Kidney epithelial cell (primary cell): Measurements from ENCODE around the gene FABP2. TPM values are rescaled to one million over a fixed set of nuclear protein-coding genes. Genes with fewer than 3 reads are reported as not detected.
"Not testable (repeated sequence)": the region's sequence is repeated elsewhere in the genome, so short reads cannot be mapped to it uniquely, and the experiment has no call there.

Experiments used
- DNase-seq: peaks from one replicate; pipeline ENCODE4 v3.0.0-alpha.2; 2010; ENCODE audit warnings: low read depth
- H3K27me3 ChIP-seq: 2 replicates; pipeline ENCODE4 v1.6.0; 2011; ENCODE audit warnings: low read length; ENCODE audit not compliant: control insufficient read depth, insufficient read depth
- H3K36me3 ChIP-seq: 2 replicates; pipeline ENCODE4 v1.5.1; 2011; ENCODE audit warnings: low read length; ENCODE audit not compliant: control insufficient read depth, insufficient read depth
- H3K4me3 ChIP-seq: 2 replicates; pipeline ENCODE4 v1.5.1; 2011; ENCODE audit warnings: low read depth, mild to moderate bottlenecking, control low read depth, low read length
- total RNA-seq: library from RNA; depleted of rRNA; stranded (reverse); fragments of >200 nt; gene quantifications from 2 replicates; pipeline ENCODE4 v1.2.3, GENCODE V29; 2015
- TF ChIP-seq, protein P1 (sequence below): IDR thresholded peaks from 2 replicates; pipeline ENCODE4 v1.5.1; 2011; ENCODE audit warnings: mild to moderate bottlenecking, moderate library complexity, low read length, control low read depth, inconsistent platforms; ENCODE audit not compliant: insufficient read depth, poor library complexity, severe bottlenecking

Gene FABP2
- total RNA-seq = not detected in 2 replicates

DNA sequence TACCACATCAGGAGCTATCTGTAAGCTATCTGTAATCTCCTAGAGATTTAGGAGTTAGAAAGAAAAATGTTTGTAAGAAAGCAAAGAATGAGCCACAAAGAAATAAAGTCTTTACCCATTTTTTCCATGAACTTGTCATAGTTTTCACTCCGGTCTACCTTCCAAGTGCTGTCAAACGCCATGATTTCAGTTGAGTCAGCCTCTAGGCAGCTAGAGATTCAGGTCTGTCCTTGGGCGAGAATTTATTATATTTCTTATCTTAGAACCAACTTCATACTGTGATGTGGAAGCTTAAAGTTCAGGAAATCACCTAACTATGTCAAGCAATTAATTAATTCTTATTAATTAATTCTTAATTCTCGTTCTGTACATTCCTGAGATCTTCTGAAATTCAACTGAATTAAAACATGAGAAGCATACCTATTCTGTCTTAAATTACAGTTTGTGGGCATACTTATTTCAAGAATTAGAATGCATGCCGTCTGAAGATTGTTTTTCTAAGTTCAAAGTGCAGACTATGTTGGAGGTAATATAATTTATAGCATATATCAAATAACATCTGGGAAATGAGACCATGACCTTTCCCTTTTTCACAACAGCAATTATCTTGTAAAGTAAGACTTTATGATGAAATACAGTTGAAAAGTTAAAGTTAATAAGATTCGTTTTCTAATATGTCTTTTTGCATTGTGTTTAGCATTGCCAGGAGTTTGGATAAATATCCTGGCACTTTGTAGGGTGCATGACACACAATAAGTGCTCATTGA lies at the start of gene FABP2:
FABP2 (minus strand) TSS at position 218 of the 767 bp plus-strand sequence; CDS start at position 182, 36 bp downstream.
- no peaks in the 10 kb centered on the region for H3K36me3 ChIP-seq
- no peaks in the 10 kb centered on the region for H3K27me3 ChIP-seq
- DNase-seq = no peak
- H3K4me3 ChIP-seq = no peak within 1 kb of the TSS
- TF ChIP-seq, protein P1, sequence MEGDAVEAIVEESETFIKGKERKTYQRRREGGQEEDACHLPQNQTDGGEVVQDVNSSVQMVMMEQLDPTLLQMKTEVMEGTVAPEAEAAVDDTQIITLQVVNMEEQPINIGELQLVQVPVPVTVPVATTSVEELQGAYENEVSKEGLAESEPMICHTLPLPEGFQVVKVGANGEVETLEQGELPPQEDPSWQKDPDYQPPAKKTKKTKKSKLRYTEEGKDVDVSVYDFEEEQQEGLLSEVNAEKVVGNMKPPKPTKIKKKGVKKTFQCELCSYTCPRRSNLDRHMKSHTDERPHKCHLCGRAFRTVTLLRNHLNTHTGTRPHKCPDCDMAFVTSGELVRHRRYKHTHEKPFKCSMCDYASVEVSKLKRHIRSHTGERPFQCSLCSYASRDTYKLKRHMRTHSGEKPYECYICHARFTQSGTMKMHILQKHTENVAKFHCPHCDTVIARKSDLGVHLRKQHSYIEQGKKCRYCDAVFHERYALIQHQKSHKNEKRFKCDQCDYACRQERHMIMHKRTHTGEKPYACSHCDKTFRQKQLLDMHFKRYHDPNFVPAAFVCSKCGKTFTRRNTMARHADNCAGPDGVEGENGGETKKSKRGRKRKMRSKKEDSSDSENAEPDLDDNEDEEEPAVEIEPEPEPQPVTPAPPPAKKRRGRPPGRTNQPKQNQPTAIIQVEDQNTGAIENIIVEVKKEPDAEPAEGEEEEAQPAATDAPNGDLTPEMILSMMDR = no peak

DNA sequence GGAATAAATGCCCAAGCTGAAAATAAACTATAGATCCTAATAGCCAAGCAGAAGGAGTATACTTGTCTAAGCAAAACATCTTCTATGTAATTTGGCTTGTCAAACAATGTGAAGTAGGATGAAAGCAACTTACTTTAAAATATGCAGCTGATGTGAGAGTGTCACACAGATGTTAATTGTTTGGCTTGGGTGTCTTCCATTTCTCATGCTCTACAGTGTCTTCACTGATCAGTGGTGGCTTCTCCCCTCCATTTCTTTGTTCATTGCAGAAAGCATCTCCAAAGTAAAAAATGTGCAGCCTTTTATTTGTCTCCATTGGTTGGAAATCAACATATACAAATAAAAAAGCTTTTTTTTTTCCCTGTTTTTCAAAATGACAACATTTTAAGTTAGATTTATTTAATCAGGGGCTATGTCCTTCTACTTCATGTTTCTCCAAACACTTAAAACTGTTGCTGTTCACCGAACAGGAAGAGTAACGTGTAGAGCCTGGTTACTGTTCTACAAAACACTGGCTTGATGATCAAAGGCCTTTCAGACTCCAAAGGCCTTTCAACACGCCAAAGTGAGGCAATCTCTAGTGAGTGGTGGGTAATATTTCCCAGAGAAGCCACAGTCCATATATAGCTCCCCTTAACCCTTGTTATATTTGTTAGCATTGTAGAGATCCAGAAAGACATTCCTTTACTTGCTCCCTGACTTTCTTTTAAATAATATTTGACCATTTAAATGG lies 49.2 kb upstream of the FABP2 start:
- not testable (repeated sequence) for H3K27me3 ChIP-seq, H3K36me3 ChIP-seq, H3K4me3 ChIP-seq, DNase-seq

DNA sequence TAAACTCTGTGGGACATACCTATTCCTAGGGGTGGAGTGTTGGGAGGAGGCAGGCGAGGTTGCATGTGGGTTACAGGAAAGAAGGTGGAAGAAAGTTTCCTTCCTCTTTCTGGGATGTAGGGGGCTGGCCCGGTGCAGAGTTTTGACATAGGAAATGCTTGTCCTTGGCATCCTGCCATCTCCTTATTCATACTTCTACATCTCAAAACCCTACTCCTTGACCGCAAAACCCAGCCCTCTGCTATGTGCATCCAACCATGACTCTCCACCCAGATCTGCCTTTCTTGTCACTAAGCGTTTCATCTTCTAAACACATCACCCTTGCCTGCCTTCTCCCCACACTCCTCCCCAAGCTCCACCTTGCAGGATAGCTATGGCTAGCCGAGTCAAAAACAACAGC lies 48.5 kb upstream of the FABP2 start:
- H3K36me3 ChIP-seq, H3K4me3 ChIP-seq, H3K27me3 ChIP-seq: not testable (repeated sequence)
- peak; percentile 62 for DNase-seq

DNA sequence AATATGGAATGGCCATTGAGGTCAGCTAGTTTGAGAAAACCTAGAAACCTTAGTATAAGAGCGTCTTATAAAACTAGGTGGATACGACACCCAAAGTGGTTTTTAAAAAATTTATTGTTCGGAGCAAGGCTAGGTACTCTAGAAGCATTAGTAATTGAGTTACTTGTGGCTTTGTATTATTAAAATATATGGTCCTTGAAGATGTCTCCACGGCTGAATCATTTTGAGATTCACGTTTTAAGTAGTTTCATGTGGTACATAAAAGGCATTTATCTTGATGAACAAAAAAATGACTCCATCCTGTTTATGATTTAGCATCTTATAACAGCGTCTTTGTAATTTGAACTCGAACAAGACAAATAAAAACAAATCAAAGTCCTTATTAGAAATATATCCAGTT lies 44.9 kb upstream of the FABP2 start:
- not testable (repeated sequence) for DNase-seq, H3K36me3 ChIP-seq, H3K4me3 ChIP-seq, H3K27me3 ChIP-seq

DNA sequence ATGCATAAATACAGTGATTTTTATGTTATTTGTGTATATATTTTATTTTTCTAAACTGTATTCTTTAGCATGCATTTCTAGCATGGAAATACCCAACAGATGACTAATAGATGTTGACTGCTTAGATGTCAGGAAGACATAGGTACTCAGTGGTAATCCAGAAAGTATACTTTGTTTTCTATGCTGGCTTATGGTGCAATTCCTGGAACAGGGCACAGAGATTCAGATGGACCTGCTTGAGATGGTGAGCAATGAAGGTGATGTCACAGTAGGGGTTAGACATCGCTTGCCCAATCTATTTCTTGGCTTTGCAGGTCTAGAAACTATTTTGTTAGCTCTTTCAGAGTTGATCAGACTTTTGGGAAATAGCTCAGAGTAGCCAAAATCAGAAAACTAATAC lies 42.3 kb upstream of the FABP2 start:
- not testable (repeated sequence) for DNase-seq, H3K36me3 ChIP-seq, H3K27me3 ChIP-seq, H3K4me3 ChIP-seq

DNA sequence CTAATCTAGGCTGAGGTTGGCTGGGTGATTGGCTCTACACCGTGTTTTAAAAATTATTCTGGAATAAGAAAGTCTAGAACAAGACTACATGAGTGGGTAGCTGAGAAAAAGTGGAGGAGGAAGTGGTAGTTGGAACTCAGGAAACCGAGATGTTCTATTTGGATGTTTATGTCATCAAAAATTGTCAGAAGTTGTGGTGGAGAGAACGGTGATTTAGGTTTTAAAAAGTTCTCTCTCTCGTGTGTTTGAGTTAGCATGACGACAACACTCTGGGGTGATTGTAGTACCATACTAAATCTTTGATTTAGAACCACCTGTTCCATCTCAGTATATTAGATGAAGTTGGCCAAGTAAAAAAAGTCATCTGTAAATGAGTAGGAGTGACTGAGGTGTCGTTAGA lies 41.4 kb upstream of the FABP2 start:
- H3K27me3 ChIP-seq, H3K36me3 ChIP-seq, DNase-seq, H3K4me3 ChIP-seq: not testable (repeated sequence)

DNA sequence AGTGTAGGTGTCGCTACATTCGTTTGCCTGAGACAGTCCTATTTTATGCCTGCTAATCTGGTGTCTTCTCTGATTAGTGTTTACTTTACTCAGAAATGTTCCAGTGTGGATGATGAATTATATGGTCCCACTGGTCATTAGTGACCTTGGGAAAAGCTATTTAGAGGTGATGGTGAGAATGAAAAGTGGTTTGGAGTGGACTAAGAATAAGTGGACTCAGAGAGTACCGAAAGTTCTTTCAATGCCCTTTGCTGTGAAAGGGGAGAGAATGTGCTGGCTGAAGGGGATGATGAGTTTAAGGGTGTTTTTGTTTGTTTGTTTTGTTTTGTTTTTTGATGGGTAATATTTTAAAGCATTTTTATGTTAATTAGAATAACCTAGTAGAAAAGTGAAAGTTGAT lies 40.5 kb upstream of the FABP2 start:
- DNase-seq, H3K36me3 ChIP-seq, H3K4me3 ChIP-seq, H3K27me3 ChIP-seq: not testable (repeated sequence)

DNA sequence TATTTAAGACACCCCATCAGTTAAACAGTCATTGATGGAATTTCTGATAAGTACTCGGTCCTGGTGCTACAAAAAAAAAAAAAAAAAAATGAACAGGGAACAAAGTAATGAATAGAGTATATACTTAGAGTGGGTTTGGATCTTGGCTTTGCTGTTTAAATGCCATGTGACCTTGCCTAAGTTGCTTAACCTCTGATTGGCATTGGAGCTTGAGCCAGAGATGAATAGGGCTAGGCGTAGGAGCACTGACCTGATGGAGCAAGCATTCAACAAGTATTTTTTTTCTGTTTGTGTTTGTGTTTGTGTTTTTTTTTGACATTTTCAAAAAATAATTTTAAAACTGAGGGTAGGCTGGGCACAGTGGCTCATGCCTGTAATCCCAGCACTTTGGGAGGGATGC lies 37.9 kb upstream of the FABP2 start:
- not testable (repeated sequence) for H3K4me3 ChIP-seq, H3K36me3 ChIP-seq, H3K27me3 ChIP-seq, DNase-seq

DNA sequence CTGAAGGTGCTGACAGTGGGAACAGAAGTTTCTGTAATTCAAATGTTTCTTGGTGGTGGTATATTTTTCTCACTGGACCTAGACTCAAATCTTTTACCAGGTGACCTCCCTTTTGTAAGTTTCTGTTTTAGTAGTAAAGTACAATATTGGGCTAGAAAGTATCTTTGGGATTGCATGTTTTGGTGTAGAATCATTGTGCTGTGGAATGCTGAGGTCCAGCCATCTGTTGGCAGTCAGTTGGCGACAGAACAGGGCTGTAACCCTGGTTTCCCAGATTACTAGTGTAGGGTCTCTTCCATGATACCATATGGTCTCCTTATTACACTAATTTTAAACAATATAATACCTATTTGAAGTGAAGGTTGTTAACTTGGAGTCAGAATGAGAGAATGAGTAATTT lies 34.9 kb upstream of the FABP2 start:
- H3K36me3 ChIP-seq, H3K4me3 ChIP-seq, H3K27me3 ChIP-seq, DNase-seq: not testable (repeated sequence)

DNA sequence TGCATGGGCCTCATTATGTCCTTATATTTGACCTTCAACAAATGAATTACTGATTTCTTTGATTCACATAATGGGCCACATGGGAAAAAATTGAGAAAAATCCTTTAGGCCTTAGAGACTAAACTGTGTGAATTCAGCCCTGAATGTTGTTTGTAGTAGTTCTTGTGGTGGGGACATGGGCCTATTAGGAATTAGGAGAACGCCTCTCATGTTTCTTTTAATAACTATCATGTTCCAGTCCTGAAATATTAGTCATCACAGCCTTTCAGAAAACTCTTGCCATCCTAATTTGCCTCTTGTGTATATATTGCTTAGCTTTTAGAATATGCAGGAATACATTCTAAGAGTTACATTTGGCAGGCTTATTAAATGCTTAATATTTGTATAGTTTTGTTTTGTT lies 34.1 kb upstream of the FABP2 start:
- DNase-seq, H3K27me3 ChIP-seq, H3K4me3 ChIP-seq, H3K36me3 ChIP-seq: not testable (repeated sequence)

DNA sequence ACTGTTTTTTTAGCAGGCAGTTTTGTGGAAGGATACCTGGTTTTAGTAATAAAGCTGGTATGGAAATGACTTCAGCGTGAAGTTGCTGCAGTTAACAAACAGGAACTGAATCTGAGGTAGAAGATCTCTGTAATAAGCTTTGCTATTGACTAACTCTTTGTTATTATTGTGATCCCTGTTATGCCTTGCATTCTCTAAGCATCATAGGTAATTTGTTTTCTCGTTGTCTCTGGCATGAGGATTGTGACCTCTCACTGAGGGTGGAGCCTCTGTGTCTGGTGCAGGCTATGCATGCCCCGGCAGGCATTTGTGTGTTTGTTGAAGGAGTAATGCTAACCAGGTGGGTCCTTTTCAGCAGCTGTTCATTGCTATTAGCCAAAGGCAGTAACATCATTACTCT lies 31.4 kb upstream of the FABP2 start:
- H3K27me3 ChIP-seq, H3K36me3 ChIP-seq, H3K4me3 ChIP-seq, DNase-seq: not testable (repeated sequence)

DNA sequence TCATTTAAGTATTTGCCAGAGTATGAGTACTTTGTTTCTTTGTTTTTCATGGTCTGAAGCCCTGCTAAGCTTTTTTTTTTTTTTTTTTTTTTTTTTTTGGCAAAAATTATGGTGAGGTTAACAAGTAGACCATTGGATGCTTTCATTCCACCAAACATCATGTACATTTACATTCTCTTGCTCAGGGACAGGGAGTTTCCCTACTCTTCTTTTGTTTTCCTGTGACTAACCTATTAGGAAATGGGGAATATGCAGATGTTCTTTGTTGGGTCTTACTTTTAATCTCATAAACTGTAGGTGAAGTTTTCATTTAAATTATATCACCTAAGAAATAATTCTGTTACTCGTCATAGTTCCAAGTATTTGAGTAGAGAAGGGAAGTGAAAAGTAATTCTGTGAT lies 26.2 kb upstream of the FABP2 start:
- DNase-seq, H3K4me3 ChIP-seq, H3K27me3 ChIP-seq, H3K36me3 ChIP-seq: not testable (repeated sequence)

DNA sequence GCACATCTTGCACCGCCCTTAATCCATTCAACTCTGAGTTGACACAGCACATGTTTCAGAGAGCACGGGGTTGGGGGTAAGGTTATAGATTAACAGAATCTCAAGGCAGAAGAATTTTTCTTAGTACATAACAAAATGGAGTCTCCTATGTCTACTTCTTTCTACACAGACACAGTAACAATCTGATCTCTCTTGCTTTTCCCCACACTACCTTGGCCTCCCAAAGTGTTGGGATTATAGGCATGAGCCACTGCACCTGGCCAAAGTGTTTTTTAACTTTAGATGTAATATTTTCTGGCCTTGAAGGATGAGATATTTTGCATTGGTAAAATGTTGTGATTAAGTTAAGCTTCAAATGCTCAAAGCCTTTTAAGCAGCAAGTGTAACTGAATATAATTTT lies 21.4 kb upstream of the FABP2 start:
- H3K36me3 ChIP-seq, H3K4me3 ChIP-seq, H3K27me3 ChIP-seq, DNase-seq: not testable (repeated sequence)

DNA sequence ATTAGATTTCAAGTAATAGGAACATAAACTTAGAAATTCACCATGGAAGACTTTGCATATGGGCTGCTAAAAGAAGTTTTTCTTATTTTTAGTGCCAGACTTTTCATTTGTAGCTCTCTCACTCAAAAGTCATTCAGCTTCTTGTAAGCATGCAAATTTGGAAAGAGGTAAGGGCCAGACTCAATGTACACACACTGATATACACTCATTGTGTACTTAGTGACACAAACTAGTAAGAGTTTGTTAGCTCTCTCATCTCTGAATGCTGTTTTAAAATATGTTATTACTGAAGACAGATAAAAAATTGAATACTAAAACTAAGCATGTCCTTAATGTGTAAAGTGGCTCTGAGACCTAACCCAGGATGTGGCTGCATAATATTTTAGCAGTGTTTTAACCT lies 18.0 kb upstream of the FABP2 start:
- H3K4me3 ChIP-seq, H3K36me3 ChIP-seq, DNase-seq, H3K27me3 ChIP-seq: not testable (repeated sequence)
